KMS-11 (cell line): Measurements from ENCODE around the gene CCSER1.

Source experiments
- H2AFZ ChIP-seq: fragments of 200-600 bp; sonication (generic); 2 replicates; pipeline ENCODE4 v1.6.1; 2016; ENCODE audit warnings: antibody characterized with exemption, mixed run types, low read depth
- H3K27ac ChIP-seq: fragments of 200-600 bp; sonication (generic); 2 replicates; pipeline ENCODE4 v1.6.1; 2016; ENCODE audit warnings: mild to moderate bottlenecking, mixed run types
- H3K27me3 ChIP-seq: fragments of 200-600 bp; sonication (generic); 2 replicates; pipeline ENCODE4 v1.6.1; 2017; ENCODE audit warnings: mild to moderate bottlenecking, low read depth, mixed run types, moderate library complexity; ENCODE audit not compliant: insufficient read depth
- H3K36me3 ChIP-seq: fragments of 200-600 bp; sonication (generic); 2 replicates; pipeline ENCODE4 v1.6.1; 2017; ENCODE audit warnings: mild to moderate bottlenecking, mixed run types; ENCODE audit not compliant: insufficient read depth
- H3K4me1 ChIP-seq: fragments of 200-600 bp; sonication (generic); 2 replicates; pipeline ENCODE4 v1.6.1; 2016; ENCODE audit warnings: mild to moderate bottlenecking, low read depth, mixed run types; ENCODE audit not compliant: poor library complexity, severe bottlenecking
- H3K4me2 ChIP-seq: fragments of 200-600 bp; sonication (generic); 2 replicates; pipeline ENCODE4 v1.7.0; 2016; ENCODE audit warnings: mild to moderate bottlenecking, mixed run types
- H3K4me3 ChIP-seq: fragments of 200-600 bp; sonication (generic); IDR thresholded peaks from 2 replicates; pipeline ENCODE4 v1.6.1; 2017; ENCODE audit warnings: low read depth, low read length, mixed read lengths; ENCODE audit not compliant: insufficient read depth
- H3K79me2 ChIP-seq: fragments of 200-600 bp; sonication (generic); 2 replicates; pipeline ENCODE4 v1.6.1; 2016; ENCODE audit warnings: low read depth, mixed run types; ENCODE audit not compliant: insufficient read depth
- H3K9ac ChIP-seq: fragments of 200-600 bp; sonication (generic); 2 replicates; pipeline ENCODE4 v1.6.1; 2016; ENCODE audit warnings: mild to moderate bottlenecking, mixed run types
- H4K20me1 ChIP-seq: fragments of 200-600 bp; sonication (generic); 2 replicates; pipeline ENCODE4 v1.6.1; 2016; ENCODE audit warnings: mild to moderate bottlenecking, mixed run types; ENCODE audit not compliant: insufficient read depth
- CTCF ChIP-seq: fragments of 200-600 bp; sonication (generic); conservative IDR thresholded peaks from 2 replicates; pipeline ENCODE4 v1.6.1; 2017; ENCODE audit warnings: low read depth, mild to moderate bottlenecking, antibody characterized with exemption, low read length, moderate library complexity, mixed read lengths

The CCSER1 gene

GRCh38 chr4:91025241-91026148 is 898.3 kb downstream of the CCSER1 start:
- H3K4me1 ChIP-seq, result peaks cover 19% of the 10 kb centered on the region
- TF ChIP-seq CTCF, result no peak
- no peak overlapping the region for H3K27ac ChIP-seq
- no peak overlapping the region for H3K4me3 ChIP-seq
- no peak overlapping the region for H3K4me2 ChIP-seq
- H3K9ac ChIP-seq, result no peak overlapping the region
- H3K27me3 ChIP-seq, result no peaks in the 10 kb centered on the region
- H2AFZ ChIP-seq, result no peak overlapping the region
- H4K20me1 ChIP-seq, result no peaks in the 10 kb centered on the region
- no peaks in the 10 kb centered on the region for H3K79me2 ChIP-seq
- H3K36me3 ChIP-seq, result no peaks in the 10 kb centered on the region

- no peaks in the 10 kb centered on the region for H3K79me2 ChIP-seq
- no peaks in the 10 kb centered on the region for H4K20me1 ChIP-seq
- no peak for TF ChIP-seq CTCF
- no peak overlapping the region for H3K9ac ChIP-seq
- no peak overlapping the region for H2AFZ ChIP-seq
- H3K4me2 ChIP-seq, result no peak overlapping the region
- H3K27ac ChIP-seq, result no peak overlapping the region
- peaks cover 19% of the 10 kb centered on the region for H3K4me1 ChIP-seq
- H3K4me3 ChIP-seq, result no peak overlapping the region
- no peaks in the 10 kb centered on the region for H3K27me3 ChIP-seq
- no peaks in the 10 kb centered on the region for H3K36me3 ChIP-seq
These were observed 901.0 kb downstream of the CCSER1 start for GRCh38 chr4:91028228-91028627.

- no peak for TF ChIP-seq CTCF
- no peak overlapping the region for H3K4me2 ChIP-seq
- no peaks in the 10 kb centered on the region for H3K4me1 ChIP-seq
- no peak overlapping the region for H2AFZ ChIP-seq
- no peaks in the 10 kb centered on the region for H3K27me3 ChIP-seq
- H3K27ac ChIP-seq, result no peak overlapping the region
- no peaks in the 10 kb centered on the region for H4K20me1 ChIP-seq
- H3K4me3 ChIP-seq, result no peak overlapping the region
- H3K9ac ChIP-seq, result no peak overlapping the region
- no peaks in the 10 kb centered on the region for H3K79me2 ChIP-seq
- H3K36me3 ChIP-seq, result no peaks in the 10 kb centered on the region
These were observed 904.6 kb downstream of the CCSER1 start for GRCh38 chr4:91031761-91032160.

- Histone ChIP-seq H3K4me2 (no peak overlapping the region), H3K27me3 (no peaks in the 10 kb centered on the region), H3K4me1 (no peaks in the 10 kb centered on the region), H3K36me3 (no peaks in the 10 kb centered on the region), H4K20me1 (no peaks in the 10 kb centered on the region), H3K4me3 (no peak overlapping the region), H2AFZ (no peak overlapping the region), H3K9ac (no peak overlapping the region), H3K79me2 (no peaks in the 10 kb centered on the region), H3K27ac (no peak overlapping the region)
- no peak for TF ChIP-seq CTCF
These were observed 905.7 kb downstream of the CCSER1 start for GRCh38 chr4:91032725-91033445.
